GM12878 (cell line): ENCODE results near the gene SMAD5. TPM values are rescaled to one million over a fixed set of nuclear protein-coding genes. Genes with fewer than 3 reads are reported as not detected.

Experiments
- ATAC-seq: fragments of 200-7000 bp; cut with Tn5 transposase; 3 replicates; pipeline ENCODE4 v1.9.1; 2020; ENCODE audit warnings: mild to moderate bottlenecking, moderate library complexity
- BruUV-seq: library from RNA; stranded (reverse); fragments of 400-500 nt; replicated peaks from 2 replicates; lab custom pipeline; 2021; lab: Mats Ljungman, UMichigan
- CTCF ChIA-PET: fragments of 300-600 bp; sonication (Branson Sonifier 250); formaldehyde crosslinking; extraction: SDS; loops from one replicate; lab custom pipeline; 2021; ENCODE audit warnings: inconsistent platforms; lab: Yijun Ruan, JAX
- POLR2A ChIA-PET: fragments of 350-600 bp; formaldehyde crosslinking; extraction: SDS; loops from one replicate; lab custom pipeline; 2021; ENCODE audit warnings: inconsistent platforms; lab: Charles Lee
- RAD21 ChIA-PET: fragments of 300-600 bp; sonication (Branson Sonifier 250); formaldehyde crosslinking; loops from one replicate; lab custom pipeline; 2023; ENCODE audit warnings: antibody characterized with exemption; ENCODE audit not compliant: unreplicated experiment; lab: Charles Lee
- SMC1A ChIA-PET: fragments of 300-600 bp; sonication (Branson Sonifier 250); formaldehyde crosslinking; loops from one replicate; lab custom pipeline; 2023; ENCODE audit not compliant: unreplicated experiment, uncharacterized antibody; lab: Charles Lee
- DNase-seq: peaks from one replicate; pipeline ENCODE4 v3.0.0-alpha.2; 2011; ENCODE audit warnings: low read depth, low spot score
- FAIRE-seq: peaks from 3 replicates; lab custom pipeline; 2011; peaks lifted over from hg19 to GRCh38; lab: Jason Lieb, UNC
- H2AFZ ChIP-seq: 2 replicates; pipeline ENCODE4 v1.6.0; 2011; ENCODE audit warnings: low read depth, low read length, control low read depth; ENCODE audit not compliant: control insufficient read depth
- H3K27ac ChIP-seq: 2 replicates; pipeline ENCODE4 v1.5.1; 2011; ENCODE audit warnings: control low read depth; ENCODE audit not compliant: control insufficient read depth, insufficient read depth
- H3K27me3 ChIP-seq, 2 experiments: replicated peaks in 1 of 2; 2 replicates each; pipeline versions ENCODE4 v1.6.0 to v1.6.1; 2011; ENCODE audit warnings: low read length in 1 of 2; ENCODE audit not compliant: control insufficient read depth in 2 of 2, insufficient read depth in 2 of 2
- H3K36me3 ChIP-seq, 2 experiments: 2 replicates each; pipeline ENCODE4 v1.5.1; 2011; ENCODE audit warnings: low read length in 1 of 2; ENCODE audit not compliant: control insufficient read depth in 2 of 2, insufficient read depth in 2 of 2
- H3K4me1 ChIP-seq: 2 replicates; pipeline ENCODE4 v1.6.1; 2011; ENCODE audit warnings: mild to moderate bottlenecking, low read length, moderate library complexity, mixed read lengths; ENCODE audit not compliant: control insufficient read depth, insufficient read depth
- H3K4me2 ChIP-seq: 2 replicates; pipeline ENCODE4 v1.6.0; 2011; ENCODE audit warnings: control low read depth; ENCODE audit not compliant: control insufficient read depth, insufficient read depth
- H3K4me3 ChIP-seq: fragments of 200-600 bp; sonication (generic); 2 replicates; pipeline ENCODE4 v1.5.1; 2016
- H3K79me2 ChIP-seq: 2 replicates; pipeline ENCODE4 v1.6.0; 2011; ENCODE audit warnings: low read length; ENCODE audit not compliant: control insufficient read depth, insufficient read depth
- H3K9ac ChIP-seq: 2 replicates; pipeline ENCODE4 v1.8.0; 2011; ENCODE audit warnings: low read length, control low read depth, mixed read lengths; ENCODE audit not compliant: control insufficient read depth, insufficient read depth
- H3K9me3 ChIP-seq: replicated peaks from 3 replicates; pipeline ENCODE4 v1.5.1; 2011; ENCODE audit warnings: mild to moderate bottlenecking, low read length; ENCODE audit not compliant: control insufficient read depth, insufficient read depth
- H4K20me1 ChIP-seq: 2 replicates; pipeline ENCODE4 v1.6.0; 2011; ENCODE audit not compliant: control insufficient read depth, insufficient read depth
- CBFB ChIP-seq: IDR thresholded peaks from 2 replicates; pipeline ENCODE4 v1.6.1; 2016; ENCODE audit warnings: antibody characterized with exemption, low read depth
- IKZF1 ChIP-seq: fragments of 450-650 bp; conservative IDR thresholded peaks from 2 replicates; pipeline ENCODE4 v1.6.1; 2017; ENCODE audit warnings: antibody characterized with exemption, mild to moderate bottlenecking
- MTA2 ChIP-seq: fragments of 450-650 bp; IDR thresholded peaks from 2 replicates; pipeline ENCODE4 v1.6.1; 2016; ENCODE audit warnings: low read depth, mild to moderate bottlenecking, moderate library complexity
- POLR2AphosphoS5 ChIP-seq: IDR thresholded peaks from 2 replicates; pipeline ENCODE4 v1.6.1; 2011; ENCODE audit warnings: mild to moderate bottlenecking, low read length, inconsistent platforms
- SMAD5 ChIP-seq: IDR thresholded peaks from 2 replicates; pipeline ENCODE4 v1.6.1; 2016; ENCODE audit warnings: antibody characterized with exemption, low read depth
- SMARCA5 ChIP-seq: fragments of 450-650 bp; IDR thresholded peaks from 2 replicates; pipeline ENCODE4 v1.6.1; 2017; ENCODE audit warnings: mild to moderate bottlenecking
- SPI1 ChIP-seq: IDR thresholded peaks from 2 replicates; pipeline ENCODE4 v1.6.1; 2011; ENCODE audit warnings: low read depth, mild to moderate bottlenecking, low read length, moderate library complexity, borderline replicate concordance; ENCODE audit not compliant: insufficient read depth
- SREBF1 ChIP-seq: IDR thresholded peaks from 2 replicates; pipeline ENCODE4 v1.6.1; 2012; ENCODE audit warnings: mild to moderate bottlenecking, low read length
- TARDBP ChIP-seq: IDR thresholded peaks from 2 replicates; pipeline ENCODE4 v1.6.1; 2016; ENCODE audit warnings: borderline replicate concordance
- TBL1XR1 ChIP-seq: IDR thresholded peaks from 2 replicates; pipeline ENCODE4 v1.6.1; 2012; ENCODE audit warnings: low read depth, low read length, improper control_type of control experiment
- TCF12 ChIP-seq: IDR thresholded peaks from 2 replicates; pipeline ENCODE4 v1.6.1; 2011; ENCODE audit warnings: low read depth, mild to moderate bottlenecking, low read length
- TCF7 ChIP-seq: IDR thresholded peaks from 2 replicates; pipeline ENCODE4 v1.6.1; 2014; ENCODE audit warnings: antibody characterized with exemption, borderline replicate concordance
- WRNIP1 ChIP-seq: IDR thresholded peaks from 2 replicates; pipeline ENCODE4 v1.6.1; 2011; ENCODE audit warnings: low read depth, low read length, improper control_type of control experiment, borderline replicate concordance
- ZNF24 ChIP-seq: fragments of 450-650 bp; IDR thresholded peaks from 2 replicates; pipeline ENCODE4 v1.6.1; 2017; ENCODE audit warnings: antibody characterized with exemption, mild to moderate bottlenecking
- WGBS: methylation state at CpG from one replicate; pipeline ENCODE4 v1.1.6; 2016; ENCODE audit warnings: low lambda C conversion rate; ENCODE audit not compliant: insufficient replicate concordance, insufficient coverage; ENCODE audit errors: missing lambda C conversion rate; 5-methylcytosine and 5-hydroxymethylcytosine counted together
- in situ Hi-C: fragments of 300-500 bp; cut with MboI; formaldehyde crosslinking; loops from 9 replicates; pipeline ENCODE4 v1.14.3; 2018; ENCODE audit warnings: mixed read lengths
- intact Hi-C: fragments of 100-400 bp; cut with micrococcal nuclease; formaldehyde crosslinking; loops from one replicate; pipeline ENCODE4 v1.14.2; 2022; ENCODE audit not compliant: unreplicated experiment
- polyA plus RNA-seq, 11 experiments: library from polyadenylated mRNA; depleted of rRNA in 4 of 11; unstranded in 6 of 11; stranded (reverse) in 5 of 11; fragments of >200 nt; fragmentation: Nextera tagmentation in 4 of 11; fragmentation: Illumina TruSeq in 1 of 11; extraction: Ambion mirVana in 4 of 11; extraction: Trizol in 1 of 11; gene quantifications; 1 replicate in 1 of 11; 2 replicates in 10 of 11; pipeline versions ENCODE4 v1.2.1 to v1.2.3, GENCODE V29; 2011 to 2016; ENCODE audit warnings: inconsistent platforms in 2 of 11, missing spikeins in 2 of 11, low read depth in 1 of 11
- total RNA-seq, 4 experiments: library from RNA; depleted of rRNA in 3 of 4; stranded (reverse); fragments of >200 nt in 3 of 4; fragmentation: Illumina TruSeq in 1 of 4; extraction: Trizol in 1 of 4; gene quantifications; 2 replicates each; pipeline versions ENCODE4 v1.2.1 to v1.2.3, GENCODE V29; 2013 to 2021
- TF ChIP-seq, protein P1 (sequence below): fragments of 450-650 bp; formaldehyde crosslinking; IDR thresholded peaks from 2 replicates; pipeline ENCODE4 v1.4.0; 2022; ENCODE audit warnings: mild to moderate bottlenecking, moderate library complexity
- TF ChIP-seq, protein P2 (sequence below): fragments of 450-650 bp; formaldehyde crosslinking; IDR thresholded peaks from 2 replicates; pipeline ENCODE4 v1.4.0; 2020; ENCODE audit warnings: mild to moderate bottlenecking, moderate library complexity
- TF ChIP-seq, protein P3 (sequence below): IDR thresholded peaks from 2 replicates; pipeline ENCODE4 v1.6.1; 2011; ENCODE audit warnings: mild to moderate bottlenecking, low read depth, low read length, moderate library complexity; ENCODE audit not compliant: insufficient replicate concordance

Gene SMAD5
- total and polyA plus RNA-seq, 10 of the 15 experiments (the other 5 are each of a cell fraction or from before 2014, with no cell fraction given) = 3.6 to 40.6 (median 11.7) TPM

DNA sequence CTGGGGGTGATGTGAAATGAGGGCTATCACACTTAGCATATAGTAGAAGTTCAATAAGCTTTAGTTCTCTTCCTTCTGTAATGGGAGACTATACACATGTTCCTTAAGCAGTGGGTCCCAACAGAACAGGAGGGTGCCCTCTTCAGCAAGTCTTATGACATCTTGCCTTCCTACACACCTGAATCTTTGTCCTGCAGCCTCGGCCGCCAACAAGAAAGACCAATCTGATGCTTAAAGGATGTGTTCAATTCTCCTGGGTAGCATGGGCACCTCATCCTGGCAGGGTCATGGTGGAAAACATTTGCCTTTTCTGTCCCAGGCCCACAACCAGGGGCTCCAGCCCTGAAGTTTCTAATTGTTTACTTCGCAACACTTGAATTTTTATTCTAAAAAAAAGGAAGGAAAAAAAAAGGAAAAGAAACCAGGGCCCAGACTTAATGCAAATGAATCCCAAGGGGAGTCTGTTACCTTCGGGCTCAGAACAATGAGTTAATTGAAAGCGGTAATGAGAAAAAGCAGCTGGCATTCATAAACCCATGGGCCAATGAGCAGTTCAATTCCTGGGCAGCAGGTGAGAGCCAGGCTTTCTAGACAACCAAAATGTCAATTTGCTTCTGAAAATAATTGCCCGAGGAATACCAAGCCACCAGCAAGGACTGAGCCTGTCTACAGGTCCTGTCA, 26.2 kb upstream of the SMAD5 start:
- H3K4me3 ChIP-seq = no peak overlapping the region
- intact Hi-C loops (no loop called here), in situ Hi-C loops (no loop called here)
- WGBS = 59% methylated on average over 6 of the region's 6 CpGs
- H2AFZ ChIP-seq = no peak overlapping the region
- no peak overlapping the region for H3K4me2 ChIP-seq
- no peak for FAIRE-seq
- POLR2A ChIA-PET = no interaction called here
- H4K20me1 ChIP-seq = no peaks in the 10 kb centered on the region
- H3K27me3 ChIP-seq = no peaks in the 10 kb centered on the region
- TF ChIP-seq IKZF1 (no peak), TCF7 (no peak), MTA2 (no peak), SREBF1 (no peak), CBFB (no peak), POLR2AphosphoS5 (no peak), WRNIP1 (no peak), TARDBP (no peak), TCF12 (no peak), ZNF24 (no peak), TBL1XR1 (no peak), SPI1 (no peak), SMAD5 (no peak), SMARCA5 (no peak)
- TF ChIP-seq, protein P1, sequence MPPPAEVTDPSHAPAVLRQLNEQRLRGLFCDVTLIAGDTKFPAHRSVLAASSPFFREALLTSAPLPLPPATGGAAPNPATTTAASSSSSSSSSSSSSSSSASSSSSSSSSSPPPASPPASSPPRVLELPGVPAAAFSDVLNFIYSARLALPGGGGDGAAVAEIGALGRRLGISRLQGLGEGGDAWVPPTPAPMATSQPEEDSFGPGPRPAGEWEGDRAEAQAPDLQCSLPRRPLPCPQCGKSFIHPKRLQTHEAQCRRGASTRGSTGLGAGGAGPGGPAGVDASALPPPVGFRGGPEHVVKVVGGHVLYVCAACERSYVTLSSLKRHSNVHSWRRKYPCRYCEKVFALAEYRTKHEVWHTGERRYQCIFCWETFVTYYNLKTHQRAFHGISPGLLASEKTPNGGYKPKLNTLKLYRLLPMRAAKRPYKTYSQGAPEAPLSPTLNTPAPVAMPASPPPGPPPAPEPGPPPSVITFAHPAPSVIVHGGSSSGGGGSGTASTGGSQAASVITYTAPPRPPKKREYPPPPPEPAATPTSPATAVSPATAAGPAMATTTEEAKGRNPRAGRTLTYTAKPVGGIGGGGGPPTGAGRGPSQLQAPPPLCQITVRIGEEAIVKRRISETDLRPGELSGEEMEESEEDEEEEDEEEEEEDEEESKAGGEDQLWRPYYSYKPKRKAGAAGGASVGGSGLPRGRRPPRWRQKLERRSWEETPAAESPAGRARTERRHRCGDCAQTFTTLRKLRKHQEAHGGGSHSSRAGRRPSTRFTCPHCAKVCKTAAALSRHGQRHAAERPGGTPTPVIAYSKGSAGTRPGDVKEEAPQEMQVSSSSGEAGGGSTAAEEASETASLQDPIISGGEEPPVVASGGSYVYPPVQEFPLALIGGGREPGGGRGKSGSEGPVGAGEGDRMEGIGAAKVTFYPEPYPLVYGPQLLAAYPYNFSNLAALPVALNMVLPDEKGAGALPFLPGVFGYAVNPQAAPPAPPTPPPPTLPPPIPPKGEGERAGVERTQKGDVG (CRISPR knock-in tag) = no peak
- TF ChIP-seq, protein P2, sequence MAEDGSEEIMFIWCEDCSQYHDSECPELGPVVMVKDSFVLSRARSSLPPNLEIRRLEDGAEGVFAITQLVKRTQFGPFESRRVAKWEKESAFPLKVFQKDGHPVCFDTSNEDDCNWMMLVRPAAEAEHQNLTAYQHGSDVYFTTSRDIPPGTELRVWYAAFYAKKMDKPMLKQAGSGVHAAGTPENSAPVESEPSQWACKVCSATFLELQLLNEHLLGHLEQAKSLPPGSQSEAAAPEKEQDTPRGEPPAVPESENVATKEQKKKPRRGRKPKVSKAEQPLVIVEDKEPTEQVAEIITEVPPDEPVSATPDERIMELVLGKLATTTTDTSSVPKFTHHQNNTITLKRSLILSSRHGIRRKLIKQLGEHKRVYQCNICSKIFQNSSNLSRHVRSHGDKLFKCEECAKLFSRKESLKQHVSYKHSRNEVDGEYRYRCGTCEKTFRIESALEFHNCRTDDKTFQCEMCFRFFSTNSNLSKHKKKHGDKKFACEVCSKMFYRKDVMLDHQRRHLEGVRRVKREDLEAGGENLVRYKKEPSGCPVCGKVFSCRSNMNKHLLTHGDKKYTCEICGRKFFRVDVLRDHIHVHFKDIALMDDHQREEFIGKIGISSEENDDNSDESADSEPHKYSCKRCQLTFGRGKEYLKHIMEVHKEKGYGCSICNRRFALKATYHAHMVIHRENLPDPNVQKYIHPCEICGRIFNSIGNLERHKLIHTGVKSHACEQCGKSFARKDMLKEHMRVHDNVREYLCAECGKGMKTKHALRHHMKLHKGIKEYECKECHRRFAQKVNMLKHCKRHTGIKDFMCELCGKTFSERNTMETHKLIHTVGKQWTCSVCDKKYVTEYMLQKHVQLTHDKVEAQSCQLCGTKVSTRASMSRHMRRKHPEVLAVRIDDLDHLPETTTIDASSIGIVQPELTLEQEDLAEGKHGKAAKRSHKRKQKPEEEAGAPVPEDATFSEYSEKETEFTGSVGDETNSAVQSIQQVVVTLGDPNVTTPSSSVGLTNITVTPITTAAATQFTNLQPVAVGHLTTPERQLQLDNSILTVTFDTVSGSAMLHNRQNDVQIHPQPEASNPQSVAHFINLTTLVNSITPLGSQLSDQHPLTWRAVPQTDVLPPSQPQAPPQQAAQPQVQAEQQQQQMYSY (CRISPR knock-in tag) = no peak
- TF ChIP-seq, protein P3, sequence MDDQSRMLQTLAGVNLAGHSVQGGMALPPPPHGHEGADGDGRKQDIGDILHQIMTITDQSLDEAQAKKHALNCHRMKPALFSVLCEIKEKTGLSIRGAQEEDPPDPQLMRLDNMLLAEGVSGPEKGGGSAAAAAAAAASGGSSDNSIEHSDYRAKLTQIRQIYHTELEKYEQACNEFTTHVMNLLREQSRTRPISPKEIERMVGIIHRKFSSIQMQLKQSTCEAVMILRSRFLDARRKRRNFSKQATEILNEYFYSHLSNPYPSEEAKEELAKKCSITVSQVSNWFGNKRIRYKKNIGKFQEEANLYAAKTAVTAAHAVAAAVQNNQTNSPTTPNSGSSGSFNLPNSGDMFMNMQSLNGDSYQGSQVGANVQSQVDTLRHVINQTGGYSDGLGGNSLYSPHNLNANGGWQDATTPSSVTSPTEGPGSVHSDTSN = no peak
- RAD21 ChIA-PET = interaction anchor here (1.3 to 1.6 kb wide), 3 partner anchors 32 to 67 kb away, joined by 3 to 7 read pairs (median 3); no protein-coding TSS in a partner anchor
- H3K9me3 ChIP-seq = no peaks in the 10 kb centered on the region
- no TSS peak for BruUV-seq
- DNase-seq = no peak
- H3K4me1 ChIP-seq = no peaks in the 10 kb centered on the region
- H3K79me2 ChIP-seq = no peaks in the 10 kb centered on the region
- H3K9ac ChIP-seq = no peak overlapping the region
- no peak overlapping the region for H3K27ac ChIP-seq
- SMC1A ChIA-PET = interaction anchor here (0.9 to 1.4 kb wide), 2 partner anchors 9 to 28 kb away, joined by 4 to 6 read pairs; no protein-coding TSS in a partner anchor
- ATAC-seq = no peak
- H3K36me3 ChIP-seq = no peaks in the 10 kb centered on the region
- CTCF ChIA-PET = interaction anchor here (1.5 kb wide), 1 partner anchor 8 kb away, joined by 5 read pairs; no protein-coding TSS in a partner anchor
